PC-9 (cell line): Measurements from ENCODE around the gene TRPM1.

Experiments used
- EZH2 ChIP-seq: fragments of 200-600 bp; sonication (generic); IDR thresholded peaks from 2 replicates; pipeline ENCODE4 v1.8.0; 2017; ENCODE audit warnings: antibody characterized with exemption, low read depth
- TF ChIP-seq, protein P1 (sequence below): fragments of 200-600 bp; sonication (generic); conservative IDR thresholded peaks from 2 replicates; pipeline ENCODE4 v1.6.1; 2017; ENCODE audit warnings: mixed run types, antibody characterized with exemption, mild to moderate bottlenecking, moderate library complexity

DNA sequence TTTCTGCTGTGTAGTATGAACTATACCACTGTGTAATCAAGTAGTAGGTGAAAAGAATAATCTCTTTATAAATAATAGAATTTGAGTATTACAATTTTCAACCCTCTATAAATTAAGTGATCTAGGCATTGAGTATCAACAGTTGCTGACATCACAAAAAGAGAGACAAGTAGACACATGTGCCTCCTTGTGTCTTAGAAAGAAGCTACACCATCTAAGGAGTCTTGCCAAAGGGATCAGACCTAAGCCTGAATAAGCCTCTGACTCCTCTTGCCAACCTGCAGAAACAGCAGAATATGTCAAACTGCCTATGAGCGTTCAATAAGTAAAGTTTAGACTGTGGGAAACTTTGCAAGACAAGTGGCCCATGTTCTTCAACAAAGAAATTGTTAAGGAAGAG, 104.3 kb downstream of the TRPM1 start:
- TF ChIP-seq, protein P1, sequence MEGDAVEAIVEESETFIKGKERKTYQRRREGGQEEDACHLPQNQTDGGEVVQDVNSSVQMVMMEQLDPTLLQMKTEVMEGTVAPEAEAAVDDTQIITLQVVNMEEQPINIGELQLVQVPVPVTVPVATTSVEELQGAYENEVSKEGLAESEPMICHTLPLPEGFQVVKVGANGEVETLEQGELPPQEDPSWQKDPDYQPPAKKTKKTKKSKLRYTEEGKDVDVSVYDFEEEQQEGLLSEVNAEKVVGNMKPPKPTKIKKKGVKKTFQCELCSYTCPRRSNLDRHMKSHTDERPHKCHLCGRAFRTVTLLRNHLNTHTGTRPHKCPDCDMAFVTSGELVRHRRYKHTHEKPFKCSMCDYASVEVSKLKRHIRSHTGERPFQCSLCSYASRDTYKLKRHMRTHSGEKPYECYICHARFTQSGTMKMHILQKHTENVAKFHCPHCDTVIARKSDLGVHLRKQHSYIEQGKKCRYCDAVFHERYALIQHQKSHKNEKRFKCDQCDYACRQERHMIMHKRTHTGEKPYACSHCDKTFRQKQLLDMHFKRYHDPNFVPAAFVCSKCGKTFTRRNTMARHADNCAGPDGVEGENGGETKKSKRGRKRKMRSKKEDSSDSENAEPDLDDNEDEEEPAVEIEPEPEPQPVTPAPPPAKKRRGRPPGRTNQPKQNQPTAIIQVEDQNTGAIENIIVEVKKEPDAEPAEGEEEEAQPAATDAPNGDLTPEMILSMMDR = no peak
- no peak for TF ChIP-seq EZH2
